Peyer's patch (tissue), 4 donors: Measurements from ENCODE around the gene MAMSTR. TPM values are rescaled to one million over a fixed set of nuclear protein-coding genes. Genes with fewer than 3 reads are reported as not detected.
"Not testable (repeated sequence)": the region's sequence is repeated elsewhere in the genome, so short reads cannot be mapped to it uniquely, and the experiment has no call there.

Source experiments
- DNase-seq, 3 donors: peaks; one replicate each; pipeline ENCODE4 v3.0.0-alpha.2; 2017 to 2019
- H3K27ac ChIP-seq, 4 donors: fragments of 200-600 bp; sonication (generic); one replicate each; pipeline ENCODE4 v1.5.1; 2016 to 2019
- H3K27me3 ChIP-seq, 2 donors: fragments of 200-600 bp; sonication (generic); one replicate each; pipeline ENCODE4 v1.5.1; 2019
- H3K36me3 ChIP-seq, 3 donors: fragments of 200-600 bp; sonication (generic); one replicate each; pipeline ENCODE4 v1.5.1; 2016 to 2019
- H3K4me1 ChIP-seq, 4 donors: fragments of 200-600 bp; sonication (generic); one replicate each; pipeline ENCODE4 v1.5.1; 2016 to 2019
- H3K4me3 ChIP-seq, 4 donors: fragments of 200-600 bp; sonication (generic); 1 replicate in 3 of 4; 2 replicates in 1 of 4; pipeline ENCODE4 v1.5.1; 2016 to 2019; ENCODE audit warnings: mild to moderate bottlenecking in 1 of 4
- H3K9me3 ChIP-seq, 4 donors: fragments of 200-600 bp; sonication (generic); one replicate each; pipeline ENCODE4 v1.5.1; 2016 to 2019; ENCODE audit warnings: mild to moderate bottlenecking in 1 of 4
- POLR2A ChIP-seq, 2 donors: fragments of 450-650 bp; IDR thresholded peaks; one replicate each; pipeline ENCODE4 v1.5.1; 2017; ENCODE audit warnings: antibody characterized with exemption in 2 of 2, mild to moderate bottlenecking in 2 of 2, moderate library complexity in 2 of 2
- total RNA-seq, 4 donors: library from RNA; depleted of rRNA; stranded (reverse); fragments of >200 nt; gene quantifications; one replicate each; pipeline ENCODE4 v1.1.0, GENCODE V29; 2016
- TF ChIP-seq, protein P1 (sequence below), 6 experiments: fragments of 450-650 bp in 4 of 6; fragments of 200-600 bp in 2 of 6; sonication (generic) in 1 of 6; IDR thresholded peaks; one replicate each; pipeline ENCODE4 v1.5.1; 2017 to 2019; ENCODE audit warnings: antibody characterized with exemption in 6 of 6, mild to moderate bottlenecking in 3 of 6, moderate library complexity in 1 of 6

Gene MAMSTR
- total RNA-seq, 4 donors from 2014 or later: 0.70 to 1.1 TPM; not detected in 2

DNA sequence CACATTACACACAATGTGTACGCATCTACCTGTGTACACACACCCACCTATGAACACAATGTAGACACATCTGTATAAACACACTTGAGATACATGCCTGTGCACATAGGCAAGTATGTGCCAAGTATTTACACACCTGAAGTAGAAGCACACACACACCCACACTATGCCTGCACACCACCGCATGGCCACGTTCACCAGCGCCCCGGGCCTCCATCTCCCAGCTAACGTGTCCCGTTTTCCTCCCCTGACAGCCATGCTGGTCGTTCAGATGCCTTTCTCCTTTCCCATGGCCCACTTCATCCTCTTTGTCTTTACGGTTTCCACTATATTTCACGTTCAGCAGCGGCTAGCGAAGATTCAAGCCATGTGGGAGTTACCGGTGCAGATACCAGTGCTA is 16.8 kb downstream of the MAMSTR start:
- Histone ChIP-seq H3K4me1 (peaks cover 0 to 3% (median 0%) of the 10 kb centered on the region in 4 donors), H3K27ac (no peak overlapping the region), H3K4me3 (no peak overlapping the region), H3K36me3 (peaks cover 0 to 28% (median 0%) of the 10 kb centered on the region in 3 donors), H3K9me3 (no peaks in the 10 kb centered on the region), H3K27me3 (no peaks in the 10 kb centered on the region)
- TF ChIP-seq, protein P1, sequence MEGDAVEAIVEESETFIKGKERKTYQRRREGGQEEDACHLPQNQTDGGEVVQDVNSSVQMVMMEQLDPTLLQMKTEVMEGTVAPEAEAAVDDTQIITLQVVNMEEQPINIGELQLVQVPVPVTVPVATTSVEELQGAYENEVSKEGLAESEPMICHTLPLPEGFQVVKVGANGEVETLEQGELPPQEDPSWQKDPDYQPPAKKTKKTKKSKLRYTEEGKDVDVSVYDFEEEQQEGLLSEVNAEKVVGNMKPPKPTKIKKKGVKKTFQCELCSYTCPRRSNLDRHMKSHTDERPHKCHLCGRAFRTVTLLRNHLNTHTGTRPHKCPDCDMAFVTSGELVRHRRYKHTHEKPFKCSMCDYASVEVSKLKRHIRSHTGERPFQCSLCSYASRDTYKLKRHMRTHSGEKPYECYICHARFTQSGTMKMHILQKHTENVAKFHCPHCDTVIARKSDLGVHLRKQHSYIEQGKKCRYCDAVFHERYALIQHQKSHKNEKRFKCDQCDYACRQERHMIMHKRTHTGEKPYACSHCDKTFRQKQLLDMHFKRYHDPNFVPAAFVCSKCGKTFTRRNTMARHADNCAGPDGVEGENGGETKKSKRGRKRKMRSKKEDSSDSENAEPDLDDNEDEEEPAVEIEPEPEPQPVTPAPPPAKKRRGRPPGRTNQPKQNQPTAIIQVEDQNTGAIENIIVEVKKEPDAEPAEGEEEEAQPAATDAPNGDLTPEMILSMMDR (IDR thresholded peaks at IDR 0.05): no peak
- no peak for TF ChIP-seq POLR2A (IDR thresholded peaks at IDR 0.05)
- DNase-seq: no peak

DNA sequence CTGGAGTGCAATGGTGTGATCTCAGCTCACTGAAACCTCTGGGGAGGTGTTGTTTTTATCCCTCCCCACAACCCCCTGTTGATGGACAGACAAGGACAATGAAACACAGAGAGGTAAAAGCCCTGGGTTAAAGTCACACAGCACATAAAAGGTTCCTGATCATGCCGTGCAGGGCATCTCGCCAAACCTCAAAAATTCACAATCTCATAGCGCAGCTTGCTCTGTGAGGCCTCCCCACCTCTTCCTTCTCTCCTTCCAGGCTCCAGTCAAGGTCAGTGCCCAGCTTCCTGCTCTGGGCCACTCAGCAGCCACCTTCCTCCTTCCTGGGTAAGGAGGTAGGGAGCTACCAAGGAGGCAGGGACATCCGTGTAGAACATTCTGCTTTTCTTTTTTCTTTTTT is 21.5 kb downstream of the MAMSTR start:
- Histone ChIP-seq H3K27ac (peak overlapping the region in 2 of 4 donors; percentile 73 to 94), H3K36me3 (peaks cover 0 to 20% (median 0%) of the 10 kb centered on the region in 3 donors), H3K4me3 (peak overlapping the region in 1 of 4 donors; percentile 21), H3K9me3 (no peaks in the 10 kb centered on the region), H3K4me1 (peaks cover 0 to 8% (median 4%) of the 10 kb centered on the region in 4 donors), H3K27me3 (no peaks in the 10 kb centered on the region)
- TF ChIP-seq POLR2A (IDR thresholded peaks at IDR 0.05): peak in 1 of 2 donors; percentile 49
- TF ChIP-seq, protein P1 (IDR thresholded peaks at IDR 0.05): no peak
- no peak for DNase-seq

DNA sequence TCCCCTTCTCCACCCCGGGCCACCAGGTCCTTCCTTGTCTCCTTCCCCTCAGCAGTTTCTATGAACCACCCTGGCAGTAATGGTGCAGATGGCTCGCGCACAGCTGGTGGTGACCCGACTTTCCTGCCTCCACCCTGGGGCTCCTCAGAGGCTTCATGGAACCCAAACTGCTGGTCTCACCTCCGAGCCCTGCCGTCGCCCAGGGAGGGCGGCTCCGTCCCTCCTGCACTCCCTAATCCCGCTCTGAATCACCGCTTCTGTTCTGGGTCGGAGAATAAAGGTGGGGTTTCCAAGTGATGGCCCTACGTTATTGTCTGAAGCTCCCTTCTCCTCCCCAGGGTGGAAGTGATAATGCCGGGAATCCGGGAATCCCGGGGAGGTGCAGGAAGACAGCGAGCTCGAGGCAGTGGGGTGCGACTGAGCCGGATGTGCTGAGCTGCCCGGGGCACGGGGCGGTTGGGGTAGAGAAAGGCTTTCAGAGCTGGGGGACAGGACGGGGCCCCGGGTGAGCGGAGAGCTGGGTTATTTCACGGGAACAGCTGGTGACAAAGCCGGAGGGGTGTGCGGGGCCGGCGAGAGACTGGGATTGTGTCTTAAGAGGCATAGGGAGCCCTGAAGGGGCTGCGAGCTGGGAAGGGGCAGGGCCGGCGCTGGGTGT is 23.0 kb downstream of the MAMSTR start:
- Histone ChIP-seq H3K4me1 (peaks cover 0 to 8% (median 4%) of the 10 kb centered on the region in 4 donors), H3K4me3 (peak overlapping the region in 3 of 4 donors; percentile 42 to 65 (median 57)), H3K27me3 (no peaks in the 10 kb centered on the region), H3K36me3 (peaks cover 0 to 16% (median 0%) of the 10 kb centered on the region in 3 donors), H3K27ac (peak overlapping the region in 3 of 4 donors; percentile 89 to 96 (median 94)), H3K9me3 (no peaks in the 10 kb centered on the region)
- DNase-seq: peak in 1 of 3 donors; percentile 76
- TF ChIP-seq, protein P1 (IDR thresholded peaks at IDR 0.05): no peak
- TF ChIP-seq POLR2A (IDR thresholded peaks at IDR 0.05): peak in 1 of 2 donors; percentile 4

DNA sequence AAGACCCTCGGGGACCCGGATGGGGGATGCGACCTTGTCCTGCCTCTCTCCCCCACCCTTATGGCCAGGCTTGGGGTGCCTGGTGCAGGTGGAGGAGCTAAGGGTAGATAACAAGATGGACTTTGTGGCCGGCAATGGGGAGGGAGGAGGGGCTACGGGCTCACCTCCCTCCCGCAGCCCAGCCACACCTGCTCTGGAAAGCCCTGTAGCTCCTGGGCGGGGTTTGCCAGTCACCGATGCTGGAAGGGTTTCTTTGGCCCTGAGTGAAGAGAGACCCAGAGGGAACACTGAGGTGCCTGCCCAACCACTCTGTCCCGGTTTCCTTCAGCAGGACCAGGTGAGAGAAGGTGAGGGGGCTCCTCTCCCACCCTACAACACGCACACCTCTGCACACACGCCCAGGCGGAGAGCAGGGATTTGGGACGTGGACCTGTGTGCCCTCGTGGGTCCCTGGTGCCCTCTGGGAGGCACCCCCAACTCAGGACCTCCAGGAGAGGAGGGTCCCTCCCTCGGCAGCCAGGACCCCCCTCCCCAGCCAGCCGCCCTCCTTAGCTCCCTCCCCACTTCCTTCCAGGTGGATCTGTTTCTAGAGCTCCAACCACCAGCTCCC is 23.7 kb downstream of the MAMSTR start, which contains the start of gene FUT2:
TSS of gene FUT2 (plus strand) at position 229 of the 610 bp plus-strand sequence. CDS start 6,986 bp downstream, outside the sequence.
- peak; percentile 97 to 99 for TF ChIP-seq POLR2A (IDR thresholded peaks at IDR 0.05)
- TF ChIP-seq, protein P1 (IDR thresholded peaks at IDR 0.05): no peak
- no peaks in the 10 kb centered on the region for H3K27me3 ChIP-seq
- peak within 1 kb of the TSS in 3 of 4 donors; percentile 42 to 65 (median 57) for H3K4me3 ChIP-seq
- peaks cover 0 to 8% (median 4%) of the 10 kb centered on the region in 4 donors for H3K4me1 ChIP-seq
- no peaks in the 10 kb centered on the region for H3K9me3 ChIP-seq
- peak in 2 of 3 donors; percentile 90 to 91 for DNase-seq
- peak within 1 kb of the TSS in 3 of 4 donors; percentile 89 to 96 (median 94) for H3K27ac ChIP-seq
- H3K36me3 ChIP-seq: peaks cover 0 to 10% (median 0%) of the 10 kb centered on the region in 3 donors

DNA sequence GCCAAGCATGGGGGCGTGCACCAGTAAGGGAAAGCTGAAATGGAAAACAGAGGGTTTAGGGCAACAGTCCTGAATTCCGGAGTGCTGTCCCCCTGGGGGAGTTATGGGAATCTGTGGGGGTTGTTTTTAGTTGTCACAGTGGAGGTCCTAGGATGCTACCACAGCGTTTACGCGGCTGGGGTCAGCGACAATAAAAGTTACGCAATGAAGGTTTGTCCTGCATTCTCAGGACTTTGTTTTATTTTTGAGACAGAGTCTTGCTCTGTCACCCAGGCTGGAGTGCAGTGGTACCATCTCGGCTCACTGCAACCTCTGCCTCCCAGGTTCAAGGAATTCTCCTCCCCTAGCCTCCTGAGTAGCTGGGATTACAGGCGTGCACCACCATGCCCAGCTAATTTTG is 25.9 kb downstream of the MAMSTR start:
- not testable (repeated sequence) for H3K4me3 ChIP-seq, H3K9me3 ChIP-seq, H3K36me3 ChIP-seq, H3K4me1 ChIP-seq, H3K27ac ChIP-seq, DNase-seq, H3K27me3 ChIP-seq

DNA sequence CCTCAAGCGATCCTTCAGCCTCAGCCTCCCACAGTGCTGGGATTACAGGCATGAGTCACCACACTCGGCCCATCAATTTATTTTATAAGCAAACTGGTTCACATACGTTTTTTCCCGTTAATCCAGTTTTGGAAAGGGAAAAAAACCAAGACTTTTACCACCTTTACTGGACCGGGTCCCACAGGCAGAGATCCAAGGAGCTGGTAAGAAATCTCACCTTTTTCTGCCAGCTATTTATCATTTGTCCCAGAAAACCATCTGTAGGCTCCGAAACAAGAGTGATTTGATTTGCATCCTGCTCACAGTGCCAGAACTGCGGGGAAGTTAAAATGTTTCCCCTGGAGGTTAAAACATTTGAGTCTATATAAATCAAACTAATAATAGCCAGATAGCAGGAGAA is 30.1 kb downstream of the MAMSTR start:
- no peak for TF ChIP-seq POLR2A (IDR thresholded peaks at IDR 0.05)
- TF ChIP-seq, protein P1 (IDR thresholded peaks at IDR 0.05): no peak
- DNase-seq: no peak
- Histone ChIP-seq H3K9me3 (no peaks in the 10 kb centered on the region), H3K4me1 (peaks cover 0 to 9% (median 2%) of the 10 kb centered on the region in 4 donors), H3K27me3 (no peaks in the 10 kb centered on the region), H3K4me3 (no peak overlapping the region), H3K36me3 (no peaks in the 10 kb centered on the region), H3K27ac (no peak overlapping the region)
